Activated T-cell treated with anti-CD3 and anti-CD28 coated beads, Interleukin-2, amount 50 U/mL, for 24 hours (primary cell): ENCODE measurements around the gene USP44.
"Not testable (repeated sequence)": the region's sequence is repeated elsewhere in the genome, so short reads cannot be mapped to it uniquely, and the experiment has no call there.

Source experiments
- DNase-seq: peaks from one replicate; pipeline ENCODE4 v3.0.0-alpha.2; 2020
- H3K27ac Mint-ChIP-seq: 2 replicates; pipeline ENCODE4 v1.8.0; 2020; ENCODE audit warnings: mild to moderate bottlenecking, mixed read lengths
- H3K27me3 Mint-ChIP-seq: 2 replicates; pipeline ENCODE4 v1.8.0; 2020; ENCODE audit warnings: mixed read lengths
- H3K36me3 Mint-ChIP-seq: 2 replicates; pipeline ENCODE4 v1.8.0; 2020; ENCODE audit warnings: low read depth, mixed read lengths
- H3K4me1 Mint-ChIP-seq: 2 replicates; pipeline ENCODE4 v1.8.0; 2020; ENCODE audit warnings: low read depth, mixed read lengths
- H3K4me3 Mint-ChIP-seq: 2 replicates; pipeline ENCODE4 v1.8.0; 2020; ENCODE audit warnings: mild to moderate bottlenecking, moderate library complexity, mixed read lengths
- H3K9me3 Mint-ChIP-seq: 2 replicates; pipeline ENCODE4 v1.8.0; 2020; ENCODE audit warnings: mixed read lengths

Gene USP44

DNA sequence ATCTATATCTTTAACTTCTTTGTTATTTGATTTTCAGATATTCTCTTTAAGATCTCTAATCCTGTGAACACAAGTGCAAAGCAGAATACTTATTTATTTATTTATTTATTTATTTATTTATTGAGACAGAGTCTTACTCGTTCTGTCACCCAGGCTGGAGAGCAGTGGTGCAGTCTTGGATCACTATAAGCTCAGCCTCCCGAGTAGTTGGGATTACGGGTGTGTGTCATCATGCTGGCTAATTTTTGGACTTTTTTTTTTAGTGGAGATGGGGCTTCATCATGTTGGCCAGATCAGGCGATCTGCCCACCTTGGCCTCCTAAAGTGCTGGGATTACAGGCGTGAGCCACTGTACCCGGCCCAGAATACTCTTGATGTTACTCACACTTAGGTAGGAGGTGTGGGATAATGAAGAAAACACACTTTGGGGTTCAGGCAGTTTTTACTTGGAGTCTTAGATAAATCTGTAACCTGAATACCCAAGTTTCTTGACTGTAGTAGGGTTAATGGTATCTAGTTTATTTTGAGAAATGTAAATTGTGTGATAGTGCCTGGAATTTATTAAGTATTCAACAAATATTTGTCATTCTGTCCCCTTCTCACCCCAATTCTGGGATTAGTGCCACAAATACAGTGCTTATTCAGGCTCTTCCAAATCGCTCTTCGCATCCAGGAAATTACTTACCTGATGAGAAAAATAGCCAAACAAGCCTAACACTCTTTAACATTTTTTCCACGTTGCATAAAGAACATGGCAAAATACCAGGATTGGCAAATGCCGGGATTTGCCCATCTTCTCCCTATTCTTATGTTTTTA is 44.4 kb downstream of the USP44 start:
- DNase-seq, result no peak
- H3K4me3 Mint-ChIP-seq, result no peak overlapping the region
- peak overlapping the region; percentile 37 for H3K27ac Mint-ChIP-seq

GRCh38 chr12:95505039-95505438 is 46.2 kb downstream of the USP44 start:
- DNase-seq, result no peak
- H3K4me1 Mint-ChIP-seq, result peaks cover 20% of the 10 kb centered on the region
- peaks cover 86% of the 10 kb centered on the region for H3K36me3 Mint-ChIP-seq
- peaks cover 2% of the 10 kb centered on the region for H3K9me3 Mint-ChIP-seq
- no peaks in the 10 kb centered on the region for H3K27me3 Mint-ChIP-seq
- H3K4me3 Mint-ChIP-seq, result no peak overlapping the region
- peak overlapping the region; percentile 42 for H3K27ac Mint-ChIP-seq

More for the DNA sequence above, 44.4 kb downstream of the USP44 start:
- H3K9me3 Mint-ChIP-seq, result no peaks in the 10 kb centered on the region
- H3K36me3 Mint-ChIP-seq, result peaks cover 95% of the 10 kb centered on the region
- H3K27me3 Mint-ChIP-seq, result no peaks in the 10 kb centered on the region
- peaks cover 13% of the 10 kb centered on the region for H3K4me1 Mint-ChIP-seq

GRCh38 chr12:95504140-95504539 is 47.1 kb downstream of the USP44 start:
- peaks cover 2% of the 10 kb centered on the region for H3K9me3 Mint-ChIP-seq
- H3K27me3 Mint-ChIP-seq, result no peaks in the 10 kb centered on the region
- no peak overlapping the region for H3K4me3 Mint-ChIP-seq
- H3K4me1 Mint-ChIP-seq, result peaks cover 23% of the 10 kb centered on the region
- peaks cover 86% of the 10 kb centered on the region for H3K36me3 Mint-ChIP-seq
- no peak for DNase-seq
- H3K27ac Mint-ChIP-seq, result no peak overlapping the region

GRCh38 chr12:95499772-95500171 is 51.5 kb downstream of the USP44 start:
- H3K4me3 Mint-ChIP-seq, result no peak overlapping the region
- H3K9me3 Mint-ChIP-seq, result peaks cover 2% of the 10 kb centered on the region
- peaks cover 85% of the 10 kb centered on the region for H3K36me3 Mint-ChIP-seq
- DNase-seq, result no peak
- H3K27ac Mint-ChIP-seq, result peak overlapping the region; percentile 4
- H3K27me3 Mint-ChIP-seq, result no peaks in the 10 kb centered on the region
- H3K4me1 Mint-ChIP-seq, result peaks cover 36% of the 10 kb centered on the region

DNA sequence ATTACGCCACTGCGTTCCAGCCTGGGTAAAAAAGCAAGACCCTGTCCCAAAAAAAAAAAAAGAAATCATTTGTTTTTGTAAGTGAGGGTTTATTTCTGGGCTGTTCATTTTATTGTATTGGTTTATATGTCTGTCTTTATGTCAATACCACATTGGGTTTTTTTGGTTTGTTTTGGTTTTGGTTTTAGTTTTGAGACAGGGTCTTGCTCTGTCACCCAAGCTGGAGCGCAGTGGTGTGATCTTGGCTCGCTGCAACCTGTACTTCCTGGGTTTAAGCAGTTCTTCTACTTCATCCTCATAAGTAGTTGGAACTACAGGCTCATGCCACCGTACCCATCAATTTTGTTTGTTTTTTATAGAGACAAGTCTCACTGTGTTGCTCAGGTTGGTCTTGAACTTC is 52.3 kb downstream of the USP44 start:
- H3K27ac Mint-ChIP-seq, result no peak overlapping the region
- H3K4me1 Mint-ChIP-seq, result peaks cover 36% of the 10 kb centered on the region
- no peak for DNase-seq
- peaks cover 2% of the 10 kb centered on the region for H3K9me3 Mint-ChIP-seq
- no peaks in the 10 kb centered on the region for H3K27me3 Mint-ChIP-seq
- H3K36me3 Mint-ChIP-seq, result peaks cover 84% of the 10 kb centered on the region
- no peak overlapping the region for H3K4me3 Mint-ChIP-seq

- peaks cover 82% of the 10 kb centered on the region for H3K36me3 Mint-ChIP-seq
- no peak overlapping the region for H3K4me3 Mint-ChIP-seq
- peaks cover 2% of the 10 kb centered on the region for H3K9me3 Mint-ChIP-seq
- no peak overlapping the region for H3K27ac Mint-ChIP-seq
- H3K4me1 Mint-ChIP-seq, result peaks cover 27% of the 10 kb centered on the region
- no peak for DNase-seq
- H3K27me3 Mint-ChIP-seq, result no peaks in the 10 kb centered on the region
Measured at GRCh38 chr12:95497031-95497430, 54.2 kb downstream of the USP44 start.

DNA sequence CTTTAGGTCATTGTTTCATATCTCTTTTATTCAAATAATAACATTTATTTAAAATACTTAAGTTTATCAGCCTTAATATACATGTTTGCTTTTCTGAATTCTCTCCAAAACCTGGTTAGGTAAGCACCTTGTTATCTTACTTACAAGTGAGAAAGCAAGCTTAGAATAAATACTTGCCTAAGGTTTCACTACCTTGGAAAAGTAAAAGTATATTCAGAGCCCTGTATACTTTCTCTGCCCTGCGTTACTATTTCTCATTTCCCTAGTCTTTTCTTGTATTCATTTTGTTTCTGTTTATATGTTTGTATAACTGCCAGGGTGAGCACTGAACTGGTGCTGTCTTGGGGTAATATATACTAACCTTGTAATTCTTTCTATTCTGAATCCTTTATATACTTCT is 55.8 kb downstream of the USP44 start:
- Mint-ChIP-seq H3K36me3 (peaks cover 92% of the 10 kb centered on the region), H3K9me3 (peaks cover 2% of the 10 kb centered on the region), H3K4me1 (peaks cover 28% of the 10 kb centered on the region), H3K4me3 (no peak overlapping the region), H3K27ac (no peak overlapping the region), H3K27me3 (no peaks in the 10 kb centered on the region)
- DNase-seq, result no peak

DNA sequence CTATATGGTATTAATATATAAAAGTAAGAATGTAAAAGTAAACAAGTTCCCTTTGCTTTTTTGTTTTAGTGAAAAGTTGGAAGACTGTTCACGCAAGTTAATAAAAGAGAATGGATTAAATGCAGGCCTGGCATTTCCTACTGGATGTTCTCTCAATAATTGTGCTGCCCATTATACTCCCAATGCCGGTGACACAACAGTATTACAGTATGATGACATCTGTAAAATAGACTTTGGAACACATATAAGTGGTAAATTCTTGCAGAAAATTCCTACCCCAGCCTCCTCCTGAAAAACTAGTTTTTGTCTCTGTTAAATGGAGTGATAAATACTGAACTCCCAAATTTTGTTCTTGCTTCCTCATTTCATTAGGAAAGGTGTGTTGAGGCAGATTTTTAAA is 56.4 kb downstream of the USP44 start:
- H3K4me3 Mint-ChIP-seq, result no peak overlapping the region
- peaks cover 92% of the 10 kb centered on the region for H3K36me3 Mint-ChIP-seq
- no peaks in the 10 kb centered on the region for H3K9me3 Mint-ChIP-seq
- no peak for DNase-seq
- peaks cover 24% of the 10 kb centered on the region for H3K4me1 Mint-ChIP-seq
- H3K27ac Mint-ChIP-seq, result no peak overlapping the region
- no peaks in the 10 kb centered on the region for H3K27me3 Mint-ChIP-seq

GRCh38 chr12:95492462-95492861 is 58.8 kb downstream of the USP44 start:
- no peak for DNase-seq
- H3K36me3 Mint-ChIP-seq, result peaks cover 95% of the 10 kb centered on the region

DNA sequence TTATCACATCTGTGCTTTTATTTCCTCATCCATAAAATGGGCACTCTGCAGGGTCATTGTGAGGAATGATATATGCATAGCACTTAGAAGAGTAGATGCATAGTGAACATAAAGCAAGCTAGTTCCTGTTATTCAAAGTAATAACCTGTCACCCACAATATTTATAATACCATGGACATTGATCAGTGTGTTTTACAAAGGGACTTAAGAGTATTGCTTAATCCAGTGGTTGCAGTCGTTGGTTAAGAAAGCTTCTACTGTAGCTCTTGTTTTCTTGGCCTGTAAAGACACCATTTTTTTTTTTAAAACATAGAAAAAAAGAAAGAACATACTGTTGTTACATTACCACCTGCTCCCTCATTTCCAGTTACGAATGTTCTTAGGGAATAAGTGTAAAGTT is 64.3 kb downstream of the USP44 start:
- H3K4me3 Mint-ChIP-seq, result no peak overlapping the region
- H3K27ac Mint-ChIP-seq, result peak overlapping the region; percentile 37
- no peaks in the 10 kb centered on the region for H3K27me3 Mint-ChIP-seq
- H3K36me3 Mint-ChIP-seq, result peaks cover 94% of the 10 kb centered on the region
- H3K4me1 Mint-ChIP-seq, result peaks cover 19% of the 10 kb centered on the region
- no peak for DNase-seq
- no peaks in the 10 kb centered on the region for H3K9me3 Mint-ChIP-seq

More at GRCh38 chr12:95492462-95492861, 58.8 kb downstream of the USP44 start:
- no peak overlapping the region for H3K27ac Mint-ChIP-seq
- no peaks in the 10 kb centered on the region for H3K9me3 Mint-ChIP-seq
- no peaks in the 10 kb centered on the region for H3K27me3 Mint-ChIP-seq
- H3K4me1 Mint-ChIP-seq, result peaks cover 11% of the 10 kb centered on the region
- H3K4me3 Mint-ChIP-seq, result no peak overlapping the region

DNA sequence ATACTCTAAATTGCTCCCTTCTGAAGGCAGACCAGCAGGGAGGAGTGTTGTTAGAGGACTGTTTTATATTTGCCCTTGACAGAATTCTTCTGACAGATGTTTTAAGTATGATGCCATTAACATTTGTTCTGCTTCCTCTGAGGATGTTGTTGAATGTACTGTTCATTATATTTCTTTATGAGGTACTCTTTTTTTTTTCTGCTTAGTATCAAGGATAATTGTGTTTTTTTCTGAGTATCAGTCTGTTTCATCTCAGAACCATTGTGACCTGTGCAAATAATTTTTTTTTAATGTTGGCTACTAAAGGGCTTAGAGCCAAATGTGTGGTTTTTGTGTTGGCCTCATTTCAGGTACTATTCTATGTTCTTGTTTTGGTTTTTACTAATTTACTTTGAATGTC is 66.8 kb downstream of the USP44 start:
- Mint-ChIP-seq H3K4me1 (peaks cover 36% of the 10 kb centered on the region), H3K27ac (peak overlapping the region; percentile 44), H3K27me3 (no peaks in the 10 kb centered on the region), H3K36me3 (peaks cover 94% of the 10 kb centered on the region), H3K9me3 (no peaks in the 10 kb centered on the region), H3K4me3 (no peak overlapping the region)
- no peak for DNase-seq

- H3K4me1 Mint-ChIP-seq, result peaks cover 55% of the 10 kb centered on the region
- not testable (repeated sequence) for H3K9me3 Mint-ChIP-seq
- peaks cover 95% of the 10 kb centered on the region for H3K36me3 Mint-ChIP-seq
Measured at GRCh38 chr12:95482564-95482963, 68.7 kb downstream of the USP44 start.

GRCh38 chr12:95481888-95482287 is 69.4 kb downstream of the USP44 start:
- H3K9me3 Mint-ChIP-seq, result no peaks in the 10 kb centered on the region
- H3K36me3 Mint-ChIP-seq, result peaks cover 96% of the 10 kb centered on the region
- H3K4me1 Mint-ChIP-seq, result peaks cover 60% of the 10 kb centered on the region
- H3K4me3 Mint-ChIP-seq, result no peak overlapping the region
- H3K27ac Mint-ChIP-seq, result peak overlapping the region; percentile 40
- DNase-seq, result no peak
- no peaks in the 10 kb centered on the region for H3K27me3 Mint-ChIP-seq

More at GRCh38 chr12:95482564-95482963, 68.7 kb downstream of the USP44 start:
- not testable (repeated sequence) for H3K27me3 Mint-ChIP-seq, H3K27ac Mint-ChIP-seq, DNase-seq, H3K4me3 Mint-ChIP-seq

DNA sequence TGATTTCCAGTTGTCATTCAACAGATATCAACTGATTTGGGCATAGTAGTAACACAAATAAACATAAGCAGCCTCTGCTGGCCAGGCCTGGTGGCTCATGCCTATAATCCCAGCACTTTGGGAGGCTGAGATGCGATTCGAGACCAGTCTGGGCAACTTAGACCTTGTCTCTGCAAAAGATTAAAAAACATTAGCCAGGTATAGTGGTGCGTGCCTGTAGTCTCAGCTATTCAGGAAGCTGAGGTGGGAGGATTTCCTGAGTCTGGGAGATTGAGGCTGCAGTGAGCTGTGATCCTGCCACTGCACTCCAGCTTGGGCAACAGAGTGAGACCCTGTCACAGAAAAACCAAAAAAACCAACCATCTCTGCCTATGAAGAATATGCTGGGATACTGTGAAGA is 70.2 kb downstream of the USP44 start:
- peaks cover 67% of the 10 kb centered on the region for H3K4me1 Mint-ChIP-seq
- H3K36me3 Mint-ChIP-seq, result peaks cover 96% of the 10 kb centered on the region
- no peaks in the 10 kb centered on the region for H3K27me3 Mint-ChIP-seq
- no peak overlapping the region for H3K4me3 Mint-ChIP-seq
- no peak for DNase-seq
- no peaks in the 10 kb centered on the region for H3K9me3 Mint-ChIP-seq
- peak overlapping the region; percentile 87 for H3K27ac Mint-ChIP-seq

- no peaks in the 10 kb centered on the region for H3K9me3 Mint-ChIP-seq
- peak overlapping the region; percentile 87 for H3K27ac Mint-ChIP-seq
- peaks cover 97% of the 10 kb centered on the region for H3K36me3 Mint-ChIP-seq
- DNase-seq, result no peak
- peaks cover 75% of the 10 kb centered on the region for H3K4me1 Mint-ChIP-seq
- no peaks in the 10 kb centered on the region for H3K27me3 Mint-ChIP-seq
- no peak overlapping the region for H3K4me3 Mint-ChIP-seq
Measured at GRCh38 chr12:95480230-95480629, 71.0 kb downstream of the USP44 start.
